SK-N-SH (cell line): ENCODE data around the gene AMHR2. TPM values are rescaled to one million over a fixed set of nuclear protein-coding genes. Genes with fewer than 3 reads are reported as not detected.
A peak's percentile ranks its signal among the peaks of the same experiment; 100 is the strongest.

Source experiments
- CTCF ChIA-PET: fragments of 300-600, 350-600 bp; formaldehyde crosslinking; extraction: SDS; loops from one replicate; lab custom pipeline; 2021; lab: Yijun Ruan, JAX
- POLR2A ChIA-PET: fragments of 350-600 bp; sonication (Branson Sonifier 250); formaldehyde crosslinking; extraction: SDS; loops from one replicate; lab custom pipeline; 2020; ENCODE audit warnings: antibody characterized with exemption, inconsistent platforms; lab: Yijun Ruan, JAX
- DNase-seq: peaks from one replicate; pipeline ENCODE4 v3.0.0; 2012
- H2AFZ ChIP-seq: fragments of 200-600 bp; sonication (generic); 2 replicates; pipeline ENCODE4 v1.8.1; 2016; ENCODE audit warnings: antibody characterized with exemption, mild to moderate bottlenecking, low read depth
- H3F3A ChIP-seq: fragments of 200-600 bp; sonication (generic); replicated peaks from 2 replicates; pipeline ENCODE3; 2016; ENCODE audit warnings: antibody characterized with exemption, mild to moderate bottlenecking; ENCODE audit not compliant: insufficient read depth
- H3K27ac ChIP-seq, 2 experiments: fragments of 200-500 bp in 1 of 2; fragments of 200-600 bp in 1 of 2; sonication (Bioruptor generic) in 1 of 2; sonication (generic), shearing (Covaris generic) in 1 of 2; 2 replicates each; pipeline versions ENCODE4 v1.5.1 to v1.6.1; 2014 to 2016; ENCODE audit warnings: low read depth in 2 of 2, inconsistent platforms in 1 of 2, low read length in 1 of 2, mild to moderate bottlenecking in 1 of 2, mixed read lengths in 1 of 2
- H3K27me3 ChIP-seq: fragments of 200-600 bp; sonication (generic), shearing (Covaris generic); 2 replicates; pipeline ENCODE4 v1.6.1; 2016; ENCODE audit warnings: mixed run types; ENCODE audit not compliant: insufficient read depth
- H3K36me3 ChIP-seq, 2 experiments: fragments of 200-500 bp in 1 of 2; fragments of 200-600 bp in 1 of 2; sonication (Bioruptor generic) in 1 of 2; sonication (generic) in 1 of 2; replicated peaks in 1 of 2; 2 replicates each; pipeline versions ENCODE3 to v1.5.1; 2014 to 2016; ENCODE audit warnings: low read length in 1 of 2, mild to moderate bottlenecking in 1 of 2; ENCODE audit not compliant: insufficient read depth in 2 of 2, control insufficient read depth in 1 of 2
- H3K4me1 ChIP-seq, 2 experiments: fragments of 200-500 bp in 1 of 2; fragments of 200-600 bp in 1 of 2; sonication (Bioruptor generic) in 1 of 2; sonication (generic), shearing (Covaris generic) in 1 of 2; 2 replicates each; pipeline versions ENCODE4 v1.5.1 to v1.6.1; 2014 to 2016; ENCODE audit warnings: low read depth in 1 of 2, low read length in 1 of 2, mixed run types in 1 of 2; ENCODE audit not compliant: insufficient read depth in 2 of 2, control insufficient read depth in 1 of 2
- H3K4me2 ChIP-seq: fragments of 200-600 bp; sonication (generic), shearing (Covaris generic); 2 replicates; pipeline ENCODE4 v1.6.1; 2017; ENCODE audit warnings: mixed run types
- H3K4me3 ChIP-seq, 2 experiments: fragments of 200-500 bp in 1 of 2; fragments of 200-600 bp in 1 of 2; sonication (Bioruptor generic) in 1 of 2; sonication (generic), shearing (Covaris generic) in 1 of 2; 2 replicates each; pipeline versions ENCODE4 v1.5.1 to v1.8.1; 2014 to 2016; ENCODE audit warnings: low read depth in 2 of 2, inconsistent platforms in 1 of 2, low read length in 1 of 2, mild to moderate bottlenecking in 1 of 2, mixed read lengths in 1 of 2, moderate library complexity in 1 of 2
- H3K79me2 ChIP-seq: fragments of 200-600 bp; sonication (generic); 2 replicates; pipeline ENCODE4 v1.8.1; 2017; ENCODE audit warnings: mild to moderate bottlenecking; ENCODE audit not compliant: insufficient read depth
- H3K9ac ChIP-seq: fragments of 200-600 bp; sonication (generic); 2 replicates; pipeline ENCODE4 v1.6.1; 2017; ENCODE audit warnings: mixed run types
- H3K9me2 ChIP-seq: fragments of 200-600 bp; sonication (generic); 2 replicates; pipeline ENCODE4 v1.6.1; 2017; ENCODE audit warnings: mixed run types
- H3K9me3 ChIP-seq: fragments of 200-600 bp; sonication (generic); 2 replicates; pipeline ENCODE4 v1.6.1; 2017; ENCODE audit warnings: mixed run types, mild to moderate bottlenecking, moderate library complexity
- H4K20me1 ChIP-seq: fragments of 200-600 bp; sonication (generic); 2 replicates; pipeline ENCODE4 v1.6.1; 2017; ENCODE audit warnings: mild to moderate bottlenecking, mixed run types; ENCODE audit not compliant: insufficient read depth
- CTCF ChIP-seq: fragments of 200-600 bp; sonication (generic); IDR thresholded peaks from 2 replicates; pipeline ENCODE4 v1.6.1; 2017; ENCODE audit warnings: antibody characterized with exemption, mild to moderate bottlenecking, moderate library complexity
- EZH2phosphoT487 ChIP-seq: fragments of 200-600 bp; sonication (generic); IDR thresholded peaks from 2 replicates; pipeline ENCODE4 v1.6.1; 2017; ENCODE audit warnings: low read depth, mixed run types, mild to moderate bottlenecking, antibody characterized with exemption, moderate library complexity, borderline replicate concordance
- FOSL2 ChIP-seq: IDR thresholded peaks from 2 replicates; pipeline ENCODE4 v1.4.0; 2012; ENCODE audit warnings: low read depth, mild to moderate bottlenecking, moderate library complexity, borderline replicate concordance
- FOXM1 ChIP-seq: IDR thresholded peaks from 2 replicates; pipeline ENCODE4 v1.4.0; 2012; ENCODE audit warnings: low read depth, mild to moderate bottlenecking
- JUND ChIP-seq: IDR thresholded peaks from 2 replicates; pipeline ENCODE4 v1.4.0; 2012
- MAX ChIP-seq: IDR thresholded peaks from 2 replicates; pipeline ENCODE4 v1.4.0; 2012; ENCODE audit warnings: low read depth
- MEF2A ChIP-seq: IDR thresholded peaks from 2 replicates; pipeline ENCODE4 v1.4.0; 2012; ENCODE audit warnings: low read depth, borderline replicate concordance
- NFIC ChIP-seq: IDR thresholded peaks from 2 replicates; pipeline ENCODE4 v1.4.0; 2012; ENCODE audit warnings: borderline replicate concordance
- NRF1 ChIP-seq: IDR thresholded peaks from 2 replicates; pipeline ENCODE4 v1.6.1; 2012; ENCODE audit warnings: low read depth, mild to moderate bottlenecking, low read length
- RCOR1 ChIP-seq: fragments of 150-350 bp; IDR thresholded peaks from 2 replicates; pipeline ENCODE4 v1.6.1; 2017; ENCODE audit warnings: antibody characterized with exemption, low read length
- RFX5 ChIP-seq: IDR thresholded peaks from 2 replicates; pipeline ENCODE4 v1.6.1; 2012; ENCODE audit warnings: mild to moderate bottlenecking, improper control_type of control experiment, low read length
- RXRA ChIP-seq: IDR thresholded peaks from 2 replicates; pipeline ENCODE4 v1.4.0; 2012; ENCODE audit warnings: low read depth, mild to moderate bottlenecking, borderline replicate concordance
- SIN3A ChIP-seq: IDR thresholded peaks from 2 replicates; pipeline ENCODE4 v1.6.1; 2012; ENCODE audit warnings: low read depth, mild to moderate bottlenecking, low read length, moderate library complexity, borderline replicate concordance
- TAF1 ChIP-seq: IDR thresholded peaks from 2 replicates; pipeline ENCODE4 v1.6.1; 2012; ENCODE audit warnings: low read depth, mild to moderate bottlenecking, low read length, moderate library complexity, borderline replicate concordance
- TCF12 ChIP-seq: IDR thresholded peaks from 2 replicates; pipeline ENCODE4 v1.4.0; 2012
- TEAD4 ChIP-seq: IDR thresholded peaks from 2 replicates; pipeline ENCODE4 v1.4.0; 2012; ENCODE audit warnings: mild to moderate bottlenecking, borderline replicate concordance; ENCODE audit not compliant: insufficient read depth
- USF1 ChIP-seq: IDR thresholded peaks from 2 replicates; pipeline ENCODE4 v1.4.0; 2012; ENCODE audit warnings: low read depth, borderline replicate concordance
- YY1 ChIP-seq: IDR thresholded peaks from 2 replicates; pipeline ENCODE4 v1.4.0; 2012; ENCODE audit warnings: low read depth, mild to moderate bottlenecking
- ZBTB33 ChIP-seq: IDR thresholded peaks from 2 replicates; pipeline ENCODE4 v1.4.0; 2012; ENCODE audit warnings: low read depth, borderline replicate concordance
- WGBS: methylation state at CpG from one replicate; pipeline ENCODE4 v1.1.6; 2017; ENCODE audit warnings: low lambda C conversion rate; 5-methylcytosine and 5-hydroxymethylcytosine counted together
- polyA plus RNA-seq, 3 experiments: library from polyadenylated mRNA; depleted of rRNA; stranded (reverse); fragments of >200 nt; gene quantifications; 2 replicates each; pipeline ENCODE4 v1.2.3, GENCODE V29; 2012

Gene AMHR2
- polyA plus RNA-seq, 1 of the 3 experiments (the other 2 are of a cell fraction), result 0.03 TPM

- Histone ChIP-seq H3K27me3 (no peaks in the 10 kb centered on the region), H3K27ac (no peak overlapping the region)
- WGBS, result 96% methylated on average over 5 of the region's 5 CpGs
Measured at GRCh38 chr12:53430116-53430515, 6.5 kb downstream of the AMHR2 start.

More at GRCh38 chr12:53430116-53430515, 6.5 kb downstream of the AMHR2 start:
- H3K36me3 ChIP-seq, result no peaks in the 10 kb centered on the region
- no peak overlapping the region for H2AFZ ChIP-seq
- peaks cover 6 to 8% of the 10 kb centered on the region in 2 experiments; a peak in 3 of 4 replicates for H3K4me1 ChIP-seq
- H3K9me3 ChIP-seq, result no peaks in the 10 kb centered on the region
- ChIA-PET POLR2A (no interaction called here), CTCF (interaction anchor here (1.1 to 3.0 kb wide), 7 partner anchors 9 to 219 kb away, joined by 3 to 22 read pairs (median 4); partner anchors contain the start of gene AAAS)
- TF ChIP-seq ZBTB33 (no peak), YY1 (no peak), FOXM1 (no peak), RXRA (no peak), TCF12 (no peak), FOSL2 (no peak), SIN3A (no peak), MAX (no peak), JUND (no peak), TAF1 (no peak), MEF2A (no peak), EZH2phosphoT487 (no peak), NRF1 (no peak), RCOR1 (no peak), NFIC (no peak), RFX5 (no peak), CTCF (no peak), TEAD4 (no peak), USF1 (no peak)
- H3K9me2 ChIP-seq, result no peaks in the 10 kb centered on the region
- H3K4me2 ChIP-seq, result peak overlapping the region; percentile 61; the same call in 1 of the 2 replicates
- no peak for DNase-seq
- no peak overlapping the region for H3K4me3 ChIP-seq
- no peaks in the 10 kb centered on the region for H3K79me2 ChIP-seq
- H4K20me1 ChIP-seq, result no peaks in the 10 kb centered on the region
- no peak overlapping the region for H3K9ac ChIP-seq
- H3F3A ChIP-seq, result peaks cover 10% of the 10 kb centered on the region
